ENCODE measurements around the gene METTL25B. TPM values are rescaled to one million over a fixed set of nuclear protein-coding genes. Genes with fewer than 3 reads are reported as not detected.
A peak's percentile ranks its signal among the peaks of the same experiment; 100 is the strongest.

Gene METTL25B
- total RNA-seq, 1 donor from 2014 or later, result 39.2 TPM

- no peaks in the 10 kb centered on the region for H3K27me3 Mint-ChIP-seq (ENCODE audit: low read depth)
- H3K27ac Mint-ChIP-seq, result peak overlapping the region; percentile 96
- peaks cover 75% of the 10 kb centered on the region for H3K4me1 Mint-ChIP-seq
- H3K9me3 Mint-ChIP-seq, result no peaks in the 10 kb centered on the region
- DNase-seq (ENCODE audit: low spot score in 2 of 2, unreplicated experiment in 2 of 2), result no peak
- no peak for TF ChIP-seq CTCF (IDR thresholded peaks at IDR 0.05; ENCODE audit: unreplicated experiment)
- H3K36me3 Mint-ChIP-seq, result peaks cover 9% of the 10 kb centered on the region
- peak overlapping the region; percentile 47 for H3K4me3 Mint-ChIP-seq
These were observed 17.1 kb upstream of the METTL25B start for GRCh38 chr1:156711011-156711817.

GRCh38 chr1:156712626-156713025 lies 15.6 kb upstream of the METTL25B start:
- no peaks in the 10 kb centered on the region for H3K27me3 Mint-ChIP-seq (ENCODE audit: low read depth)
- peaks cover 15% of the 10 kb centered on the region for H3K36me3 Mint-ChIP-seq
- H3K4me3 Mint-ChIP-seq, result no peak overlapping the region
- peak overlapping the region; percentile 96 for H3K27ac Mint-ChIP-seq
- peaks cover 63% of the 10 kb centered on the region for H3K4me1 Mint-ChIP-seq
- no peak for TF ChIP-seq CTCF (IDR thresholded peaks at IDR 0.05; ENCODE audit: unreplicated experiment)
- DNase-seq (ENCODE audit: low spot score in 2 of 2, unreplicated experiment in 2 of 2), result no peak
- no peaks in the 10 kb centered on the region for H3K9me3 Mint-ChIP-seq

GRCh38 chr1:156714830-156715229 lies 13.4 kb upstream of the METTL25B start:
- peaks cover 15% of the 10 kb centered on the region for H3K36me3 Mint-ChIP-seq
- peaks cover 41% of the 10 kb centered on the region for H3K4me1 Mint-ChIP-seq
- peak overlapping the region; percentile 41 for H3K27ac Mint-ChIP-seq
- DNase-seq (ENCODE audit: low spot score in 2 of 2, unreplicated experiment in 2 of 2), result no peak
- no peak for TF ChIP-seq CTCF (IDR thresholded peaks at IDR 0.05; ENCODE audit: unreplicated experiment)
- H3K27me3 Mint-ChIP-seq (ENCODE audit: low read depth), result no peaks in the 10 kb centered on the region
- no peaks in the 10 kb centered on the region for H3K9me3 Mint-ChIP-seq
- H3K4me3 Mint-ChIP-seq, result no peak overlapping the region

GRCh38 chr1:156717351-156717750 lies 10.9 kb upstream of the METTL25B start:
- no peak for DNase-seq (ENCODE audit: low spot score in 2 of 2, unreplicated experiment in 2 of 2)
- Mint-ChIP-seq H3K36me3 (peaks cover 22% of the 10 kb centered on the region), H3K27ac (no peak overlapping the region), H3K9me3 (no peaks in the 10 kb centered on the region), H3K4me1 (peaks cover 18% of the 10 kb centered on the region), H3K4me3 (no peak overlapping the region), H3K27me3 (ENCODE audit: low read depth) (no peaks in the 10 kb centered on the region)
- TF ChIP-seq CTCF (IDR thresholded peaks at IDR 0.05; ENCODE audit: unreplicated experiment), result no peak

- no peaks in the 10 kb centered on the region for H3K27me3 Mint-ChIP-seq (ENCODE audit: low read depth)
- peak overlapping the region; percentile 64 for H3K27ac Mint-ChIP-seq
- H3K4me3 Mint-ChIP-seq, result no peak overlapping the region
- no peak for TF ChIP-seq CTCF (IDR thresholded peaks at IDR 0.05; ENCODE audit: unreplicated experiment)
- peaks cover 28% of the 10 kb centered on the region for H3K36me3 Mint-ChIP-seq
- peaks cover 7% of the 10 kb centered on the region for H3K4me1 Mint-ChIP-seq
- DNase-seq (ENCODE audit: low spot score in 2 of 2, unreplicated experiment in 2 of 2), result no peak
- H3K9me3 Mint-ChIP-seq, result no peaks in the 10 kb centered on the region
These were observed 7.1 kb upstream of the METTL25B start for GRCh38 chr1:156721131-156721530.

Data from mesothelial cell of epicardium (in vitro differentiated cells).